Measurements from ENCODE around the gene JMJD4. TPM values are rescaled to one million over a fixed set of nuclear protein-coding genes. Genes with fewer than 3 reads are reported as not detected.

The JMJD4 gene
- total RNA-seq, 3 donors from 2014 or later: 42.2 to 49.0 (median 45.4) TPM

DNA sequence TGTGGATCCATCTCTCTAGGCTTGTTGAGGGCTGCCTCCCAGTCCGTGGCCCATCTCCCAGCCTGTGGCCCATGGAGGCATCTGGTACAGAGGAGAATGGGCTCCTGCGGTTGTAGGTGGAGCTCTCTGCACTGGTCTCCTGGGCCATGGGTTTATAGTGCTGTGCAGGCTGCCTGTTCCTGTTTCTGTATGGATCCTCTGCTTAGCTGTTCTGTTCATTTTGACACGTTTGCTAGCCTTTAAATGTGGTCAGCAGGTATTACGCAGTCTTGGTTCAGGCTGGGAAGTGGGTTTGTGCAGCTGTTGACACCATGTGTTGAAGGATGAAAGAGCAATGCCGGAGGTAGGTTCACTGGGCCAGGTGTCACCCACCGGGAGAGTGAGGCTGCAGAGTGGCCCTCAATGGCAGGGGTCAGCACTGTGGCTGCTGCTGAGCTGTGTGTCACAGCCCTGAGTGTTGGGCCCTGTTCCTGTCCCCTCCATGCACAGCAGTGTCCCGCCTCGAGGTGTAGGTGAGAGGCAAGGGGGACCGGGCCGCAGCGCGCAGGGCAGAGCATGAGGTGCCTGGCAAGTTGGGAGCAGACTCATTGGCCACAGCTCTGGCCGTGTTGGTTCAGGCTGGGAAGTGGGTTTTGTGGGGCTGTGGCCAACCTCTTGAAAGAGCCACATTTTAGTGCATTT is 39.1 kb upstream of the JMJD4 start:
- Mint-ChIP-seq H3K36me3 (ENCODE audit: insufficient read depth) (peaks cover 7% of the 10 kb centered on the region), H3K4me3 (no peak overlapping the region)

DNA sequence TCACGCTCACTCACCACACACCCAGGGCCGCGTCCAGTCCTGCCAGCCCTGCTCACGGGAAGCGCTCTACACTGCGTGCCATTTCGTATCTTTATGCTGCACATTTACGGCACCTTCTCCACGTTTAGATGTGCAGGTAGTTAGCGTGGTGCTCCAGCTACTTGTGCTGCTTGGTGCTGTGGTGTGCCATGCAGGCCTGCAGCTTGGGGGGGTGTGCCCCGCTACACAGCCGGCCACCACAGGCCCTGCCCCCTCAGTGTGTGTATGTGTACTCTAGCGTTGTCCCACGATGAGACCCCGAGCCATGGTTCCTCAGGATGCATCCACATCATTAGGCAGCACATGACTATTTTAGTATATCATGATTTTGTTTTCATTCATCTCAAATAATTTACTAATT is 38.5 kb upstream of the JMJD4 start:
- H3K9me3 Mint-ChIP-seq: no peaks in the 10 kb centered on the region
- no peak overlapping the region for H3K4me3 Mint-ChIP-seq
- peaks cover 24% of the 10 kb centered on the region for H3K4me1 Mint-ChIP-seq (ENCODE audit: low read depth)
- no peak for ATAC-seq
- no peaks in the 10 kb centered on the region for H3K27me3 Mint-ChIP-seq (ENCODE audit: low read depth)
- peaks cover 8% of the 10 kb centered on the region for H3K36me3 Mint-ChIP-seq (ENCODE audit: insufficient read depth)
- DNase-seq: no peak

More for the DNA sequence above, 39.1 kb upstream of the JMJD4 start:
- peaks cover 24% of the 10 kb centered on the region for H3K4me1 Mint-ChIP-seq (ENCODE audit: low read depth)
- H3K27me3 Mint-ChIP-seq (ENCODE audit: low read depth): no peaks in the 10 kb centered on the region
- no peak for DNase-seq
- no peaks in the 10 kb centered on the region for H3K9me3 Mint-ChIP-seq
- ATAC-seq: peak; percentile 55 to 70

- ATAC-seq: no peak
- Mint-ChIP-seq H3K4me1 (ENCODE audit: low read depth) (peaks cover 40% of the 10 kb centered on the region), H3K36me3 (ENCODE audit: insufficient read depth) (peaks cover 11% of the 10 kb centered on the region), H3K9me3 (no peaks in the 10 kb centered on the region), H3K4me3 (no peak overlapping the region), H3K27me3 (ENCODE audit: low read depth) (no peaks in the 10 kb centered on the region)
- DNase-seq: no peak
Observed at GRCh38 chr1:227771771-227772170, 36.7 kb upstream of the JMJD4 start.

GRCh38 chr1:227771326-227771725 is 36.2 kb upstream of the JMJD4 start:
- peaks cover 45% of the 10 kb centered on the region for H3K4me1 Mint-ChIP-seq (ENCODE audit: low read depth)
- peaks cover 11% of the 10 kb centered on the region for H3K36me3 Mint-ChIP-seq (ENCODE audit: insufficient read depth)
- no peak overlapping the region for H3K4me3 Mint-ChIP-seq
- no peaks in the 10 kb centered on the region for H3K27me3 Mint-ChIP-seq (ENCODE audit: low read depth)
- no peaks in the 10 kb centered on the region for H3K9me3 Mint-ChIP-seq
- ATAC-seq (no peak), DNase-seq (no peak)

DNA sequence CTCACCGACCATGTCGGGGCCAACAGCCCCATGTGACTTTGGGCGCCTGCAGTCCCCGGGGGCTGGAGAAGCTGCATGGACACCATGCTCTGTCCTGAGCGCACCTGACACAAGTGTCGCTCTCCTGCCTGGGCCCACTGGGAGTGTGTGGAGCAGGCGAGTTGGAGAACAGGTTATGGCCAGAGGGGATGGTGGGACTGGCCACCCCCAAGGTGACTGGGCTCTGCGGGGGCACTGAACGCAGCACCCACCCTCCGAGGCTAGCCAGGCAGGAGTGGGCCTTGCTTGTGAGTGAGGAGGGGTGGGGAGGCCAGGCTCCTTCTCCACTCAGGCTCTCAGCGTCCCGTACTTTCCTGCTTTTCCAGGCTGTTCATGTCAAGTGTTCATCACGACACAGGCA is 35.7 kb upstream of the JMJD4 start:
- Mint-ChIP-seq H3K4me1 (ENCODE audit: low read depth) (peaks cover 50% of the 10 kb centered on the region), H3K9me3 (no peaks in the 10 kb centered on the region), H3K27me3 (ENCODE audit: low read depth) (no peaks in the 10 kb centered on the region), H3K36me3 (ENCODE audit: insufficient read depth) (peaks cover 11% of the 10 kb centered on the region), H3K4me3 (no peak overlapping the region)
- ATAC-seq: no peak
- no peak for DNase-seq

GRCh38 chr1:227769936-227770494 is 34.9 kb upstream of the JMJD4 start:
- ATAC-seq: no peak

GRCh38 chr1:227769047-227769935 is 34.2 kb upstream of the JMJD4 start:
- Mint-ChIP-seq H3K9me3 (no peaks in the 10 kb centered on the region), H3K27me3 (ENCODE audit: low read depth) (no peaks in the 10 kb centered on the region), H3K4me3 (no peak overlapping the region), H3K4me1 (ENCODE audit: low read depth) (peaks cover 60% of the 10 kb centered on the region), H3K36me3 (ENCODE audit: insufficient read depth) (peaks cover 11% of the 10 kb centered on the region)
- no peak for ATAC-seq
- DNase-seq: no peak

More at GRCh38 chr1:227769936-227770494, 34.9 kb upstream of the JMJD4 start:
- no peak for DNase-seq
- H3K27me3 Mint-ChIP-seq (ENCODE audit: low read depth): no peaks in the 10 kb centered on the region
- H3K4me1 Mint-ChIP-seq (ENCODE audit: low read depth): peaks cover 58% of the 10 kb centered on the region
- peaks cover 11% of the 10 kb centered on the region for H3K36me3 Mint-ChIP-seq (ENCODE audit: insufficient read depth)
- no peak overlapping the region for H3K4me3 Mint-ChIP-seq
- no peaks in the 10 kb centered on the region for H3K9me3 Mint-ChIP-seq

- peaks cover 9% of the 10 kb centered on the region for H3K36me3 Mint-ChIP-seq (ENCODE audit: insufficient read depth)
- no peak overlapping the region for H3K4me3 Mint-ChIP-seq
- H3K27me3 Mint-ChIP-seq (ENCODE audit: low read depth): no peaks in the 10 kb centered on the region
- ATAC-seq: no peak
- no peaks in the 10 kb centered on the region for H3K9me3 Mint-ChIP-seq
- no peak for DNase-seq
- H3K4me1 Mint-ChIP-seq (ENCODE audit: low read depth): peaks cover 60% of the 10 kb centered on the region
Observed at GRCh38 chr1:227768640-227769039, 33.5 kb upstream of the JMJD4 start.

- peaks cover 61% of the 10 kb centered on the region for H3K4me1 Mint-ChIP-seq (ENCODE audit: low read depth)
- no peaks in the 10 kb centered on the region for H3K27me3 Mint-ChIP-seq (ENCODE audit: low read depth)
- H3K9me3 Mint-ChIP-seq: no peaks in the 10 kb centered on the region
- H3K36me3 Mint-ChIP-seq (ENCODE audit: insufficient read depth): peaks cover 9% of the 10 kb centered on the region
- ATAC-seq: no peak
- no peak overlapping the region for H3K4me3 Mint-ChIP-seq
- DNase-seq: no peak
Observed at GRCh38 chr1:227768125-227768439, 33.0 kb upstream of the JMJD4 start.

DNA sequence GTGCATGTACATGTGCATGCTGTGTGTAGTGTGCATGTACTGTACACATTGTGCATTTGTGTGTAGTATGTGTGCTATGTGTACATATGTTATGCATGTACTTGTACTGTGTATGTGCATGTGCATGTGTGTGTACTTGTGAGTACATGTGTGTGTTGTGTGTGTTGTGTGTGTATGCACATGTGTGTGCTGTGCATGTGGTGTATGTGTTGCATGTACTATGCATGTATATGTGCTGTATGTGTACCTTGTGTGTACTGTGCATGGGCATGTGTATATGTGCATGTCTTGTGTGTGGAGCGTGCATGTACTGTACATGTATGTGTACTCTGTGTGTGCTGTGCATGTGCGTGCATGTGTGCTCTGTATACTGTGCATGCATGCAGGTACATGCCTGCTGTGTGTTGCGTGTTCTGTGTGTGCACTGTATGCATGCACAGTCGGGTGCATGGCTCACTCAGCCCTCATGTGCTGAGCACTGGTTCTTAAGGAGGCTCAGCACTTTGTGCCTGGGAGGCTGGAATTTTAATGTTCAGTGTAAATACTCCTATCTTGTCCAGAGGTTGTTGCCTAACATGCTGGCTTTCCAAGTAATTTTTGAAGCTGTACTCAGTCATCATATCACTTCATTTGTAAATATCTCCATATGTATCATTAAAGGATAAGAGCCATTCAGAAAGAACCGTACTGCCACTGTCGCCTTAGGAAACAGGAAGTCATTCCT is 32.5 kb upstream of the JMJD4 start:
- no peak overlapping the region for H3K4me3 Mint-ChIP-seq

DNA sequence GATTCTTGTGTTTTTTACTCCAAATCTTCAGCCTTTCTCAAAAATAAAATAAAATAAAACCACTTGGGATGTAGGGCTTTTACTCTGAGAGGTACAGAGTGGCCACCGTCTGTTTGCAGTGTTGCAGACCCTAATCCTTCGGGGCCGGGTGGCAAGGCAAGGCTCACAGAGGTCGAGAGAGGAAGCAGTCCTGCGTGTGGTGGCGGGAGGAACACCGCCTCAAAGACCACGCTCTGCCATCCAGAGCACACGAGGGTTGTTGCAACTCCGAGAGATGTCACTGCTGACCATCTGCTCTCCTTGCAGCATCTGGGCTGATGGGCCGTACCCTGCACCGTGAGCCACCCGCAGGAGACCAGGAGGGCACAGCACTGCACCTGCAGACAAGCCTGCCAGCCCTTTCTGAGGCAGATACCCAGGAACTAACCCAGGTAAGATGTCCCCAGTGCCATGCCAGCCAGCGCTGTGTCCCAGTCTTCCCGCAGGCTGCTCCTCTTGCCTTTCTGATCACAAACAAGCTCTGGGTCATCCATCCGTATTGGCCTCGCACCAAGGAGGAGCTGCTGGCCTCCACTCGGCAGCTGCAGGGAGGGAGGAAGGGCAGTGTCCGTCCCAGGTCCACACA is 31.7 kb upstream of the JMJD4 start:
- ATAC-seq (no peak), DNase-seq (no peak)
- Mint-ChIP-seq H3K4me3 (peak overlapping the region; percentile 58), H3K36me3 (ENCODE audit: insufficient read depth) (peaks cover 9% of the 10 kb centered on the region), H3K27me3 (ENCODE audit: low read depth) (no peaks in the 10 kb centered on the region), H3K9me3 (no peaks in the 10 kb centered on the region), H3K4me1 (ENCODE audit: low read depth) (peaks cover 68% of the 10 kb centered on the region)

More for the DNA sequence above, 32.5 kb upstream of the JMJD4 start:
- ATAC-seq (no peak), DNase-seq (no peak)
- H3K27me3 Mint-ChIP-seq (ENCODE audit: low read depth): no peaks in the 10 kb centered on the region
- H3K4me1 Mint-ChIP-seq (ENCODE audit: low read depth): peaks cover 64% of the 10 kb centered on the region
- H3K9me3 Mint-ChIP-seq: no peaks in the 10 kb centered on the region
- H3K36me3 Mint-ChIP-seq (ENCODE audit: insufficient read depth): peaks cover 9% of the 10 kb centered on the region

DNA sequence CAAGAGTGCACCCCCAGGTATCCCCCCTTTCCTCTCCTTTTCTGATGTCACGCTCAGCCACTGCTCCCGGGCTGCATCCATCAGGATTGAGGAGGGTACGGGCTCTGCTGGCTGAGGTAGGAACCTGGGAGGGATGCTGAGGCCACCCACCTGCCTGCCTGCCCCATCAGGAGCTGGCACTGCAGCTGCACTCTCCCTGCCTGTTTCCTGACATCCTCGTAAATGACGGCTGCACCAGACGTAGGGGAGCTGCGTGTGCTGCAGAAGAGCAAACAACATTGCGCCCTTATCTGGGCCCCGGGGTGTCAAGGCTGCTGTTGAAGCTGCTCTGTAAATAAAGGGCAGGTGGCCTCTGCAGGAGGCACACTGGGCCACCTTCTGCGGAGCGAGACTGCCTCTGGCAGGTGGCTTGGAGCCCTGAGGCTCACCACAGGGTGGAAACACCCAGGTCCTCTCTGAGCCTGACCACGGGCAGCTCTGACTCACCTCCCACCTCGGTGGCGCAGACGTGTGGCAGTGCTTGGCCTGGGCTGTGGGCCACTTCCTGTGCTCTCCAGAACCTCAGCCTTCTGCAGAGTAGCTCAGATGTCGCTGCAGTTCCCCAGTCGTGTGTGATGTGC is 31.0 kb upstream of the JMJD4 start:
- ATAC-seq: peak; percentile 78 to 80
- Mint-ChIP-seq H3K4me3 (peak overlapping the region; percentile 58), H3K9me3 (no peaks in the 10 kb centered on the region), H3K27me3 (ENCODE audit: low read depth) (no peaks in the 10 kb centered on the region), H3K4me1 (ENCODE audit: low read depth) (peaks cover 74% of the 10 kb centered on the region), H3K36me3 (ENCODE audit: insufficient read depth) (peaks cover 9% of the 10 kb centered on the region)
- DNase-seq: peak; percentile 54

- H3K36me3 Mint-ChIP-seq (ENCODE audit: insufficient read depth): peaks cover 11% of the 10 kb centered on the region
- H3K4me1 Mint-ChIP-seq (ENCODE audit: low read depth): peaks cover 78% of the 10 kb centered on the region
- no peak for DNase-seq
- H3K4me3 Mint-ChIP-seq: no peak overlapping the region
- no peaks in the 10 kb centered on the region for H3K9me3 Mint-ChIP-seq
- no peak for ATAC-seq
- H3K27me3 Mint-ChIP-seq (ENCODE audit: low read depth): no peaks in the 10 kb centered on the region
Observed at GRCh38 chr1:227765261-227766014, 30.3 kb upstream of the JMJD4 start.
